ENCODE data around the gene EDARADD. TPM values are rescaled to one million over a fixed set of nuclear protein-coding genes. Genes with fewer than 3 reads are reported as not detected.

EDARADD gene
- total and polyA plus RNA-seq, 2 of the 8 experiments (the other 6 are each of a cell fraction or from before 2014, with no cell fraction given), result 3.4 to 6.1 TPM

DNA sequence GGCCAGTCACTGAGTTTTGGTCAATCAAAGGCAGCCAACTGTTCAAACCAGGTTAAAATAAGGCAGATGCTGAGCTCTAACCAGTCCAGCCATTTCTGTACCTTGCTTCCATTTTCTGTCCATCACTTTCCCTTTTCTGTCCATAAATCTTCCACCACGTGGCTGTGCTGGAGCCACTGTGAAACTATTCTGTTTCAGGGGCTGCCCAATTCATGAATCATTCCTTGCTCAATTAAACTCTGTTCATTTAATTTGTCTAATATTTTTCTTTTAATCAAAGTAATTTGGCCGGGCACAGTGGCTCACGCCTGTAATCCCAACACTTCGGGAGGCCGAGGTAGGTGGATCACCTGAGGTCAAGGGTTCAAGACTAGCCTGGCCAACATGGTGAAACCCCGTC is 107.0 kb downstream of the EDARADD start:
- Histone ChIP-seq H3K4me2 (ENCODE audit: insufficient read depth in 1 of 2, low read depth in 2 of 2, low read length in 2 of 2) (no peak overlapping the region), H2BK15ac (ENCODE audit: low read length) (no peak overlapping the region), H3K23me2 (ENCODE audit: low read depth, low read length) (no peaks in the 10 kb centered on the region; the same call in 1 of the 2 replicates), H3K14ac (ENCODE audit: insufficient read length) (no peak overlapping the region), H2BK20ac (ENCODE audit: low read length) (no peak overlapping the region), H2BK120ac (replicated peaks; ENCODE audit: low read depth, low read length) (no peak overlapping the region), H3K9me3 (ENCODE audit: insufficient read depth in 2 of 2, low read depth in 1 of 2, low read length in 1 of 2) (no peaks in the 10 kb centered on the region), H2BK5ac (ENCODE audit: low read depth, low read length) (no peak overlapping the region), H4K8ac (ENCODE audit: extremely low read depth, insufficient read depth, low read length) (no peak overlapping the region), H3K56ac (replicated peaks; ENCODE audit: insufficient read length, low read depth, low read length) (no peak overlapping the region), H3K27ac (ENCODE audit: low read depth, low read length) (no peak overlapping the region), H3K79me1 (ENCODE audit: low read depth, low read length) (no peaks in the 10 kb centered on the region), H2AK5ac (ENCODE audit: low read depth, low read length) (no peak overlapping the region), H3K23ac (ENCODE audit: insufficient read length) (no peak overlapping the region), H3K27me3 (replicated peaks in 1 of 4; ENCODE audit: control insufficient read depth in 3 of 4, extremely low read depth in 1 of 4, insufficient read depth in 3 of 4, low read length in 3 of 4) (no peaks in the 10 kb centered on the region), H3K9ac (replicated peaks in 1 of 4; ENCODE audit: extremely low read depth in 1 of 4, low read depth in 3 of 4, low read length in 3 of 4) (no peak overlapping the region), H3K4me1 (replicated peaks in 1 of 4; ENCODE audit: control insufficient read depth in 3 of 4, insufficient read depth in 4 of 4, low read length in 3 of 4) (no peaks in the 10 kb centered on the region), H3K36me3 (ENCODE audit: control insufficient read depth in 2 of 4, insufficient read depth in 4 of 4, low read length in 3 of 4) (no peaks in the 10 kb centered on the region), H3K18ac (ENCODE audit: extremely low read depth, low read length) (no peak overlapping the region), H4K91ac (replicated peaks; ENCODE audit: insufficient read length, low read length) (no peak overlapping the region), H2AFZ (ENCODE audit: low read length) (no peak overlapping the region), H3K4ac (replicated peaks; ENCODE audit: insufficient read length, low read depth, low read length) (no peak overlapping the region), H4K5ac (ENCODE audit: insufficient read length, low read depth, low read length) (no peak overlapping the region), H4K20me1 (replicated peaks in 1 of 2; ENCODE audit: control insufficient read depth in 1 of 2, insufficient read depth in 2 of 2, low read length in 2 of 2) (no peaks in the 10 kb centered on the region), H3K79me2 (ENCODE audit: control insufficient read depth in 1 of 2, insufficient read depth in 2 of 2, low read length in 2 of 2) (no peaks in the 10 kb centered on the region), H3K4me3 (ENCODE audit: extremely low read depth in 1 of 4, insufficient read depth in 2 of 4, low read depth in 3 of 4, low read length in 4 of 4) (no peak overlapping the region), H2BK12ac (ENCODE audit: low read depth, low read length) (no peak overlapping the region)
- TF ChIP-seq BCL11A (IDR thresholded peaks at IDR 0.05; ENCODE audit: low read depth in 2 of 2, low read length in 2 of 2) (no peak), SAP30 (IDR thresholded peaks at IDR 0.05; ENCODE audit: insufficient read depth, insufficient replicate concordance, low read length) (no peak), NANOG (IDR thresholded peaks at IDR 0.05; ENCODE audit: insufficient read depth, low read depth, low read length, poor library complexity, severe bottlenecking) (no peak), PHF8 (conservative IDR thresholded peaks at IDR 0.05; ENCODE audit: low read depth, low read length) (no peak), KDM5A (IDR thresholded peaks at IDR 0.05; ENCODE audit: low read length) (no peak), EGR1 (IDR thresholded peaks at IDR 0.05; ENCODE audit: borderline replicate concordance, low read depth, low read length) (no peak), ZNF274 (IDR thresholded peaks at IDR 0.05; ENCODE audit: borderline replicate concordance, extremely low read depth, low read length) (no peak)
- ChIA-PET CTCF (ENCODE audit: partially characterized antibody) (interaction anchor here (0.6 to 2.2 kb wide), 4 partner anchors 28 to 62 kb away, joined by 3 to 7 read pairs (median 3); no protein-coding TSS in a partner anchor), POLR2A (ENCODE audit: partially characterized antibody) (no interaction called here)
- FAIRE-seq (no peak), DNase-seq (ENCODE audit: low read depth in 1 of 2, low spot score in 2 of 2) (no peak)
- 92% methylated on average over 6 of the region's 6 CpGs; no CpG with 5 or more reads in 1 of the 2 experiments for WGBS, 2 experiments (ENCODE audit: extremely low coverage in 1 of 2, insufficient coverage in 1 of 2, insufficient read length in 1 of 2, insufficient replicate concordance in 2 of 2, low coverage in 1 of 2, low lambda C conversion rate in 2 of 2, missing lambda C conversion rate in 1 of 2)
